Gastrocnemius medialis (tissue), 4 donors: Measurements from ENCODE around the gene XIRP1. TPM values are rescaled to one million over a fixed set of nuclear protein-coding genes. Genes with fewer than 3 reads are reported as not detected.

Experiments
- ATAC-seq, 2 donors: fragments of 150-250 bp; one replicate each; pipeline ENCODE4 v1.9.1; 2016
- DNase-seq, 2 donors: peaks; one replicate each; pipeline ENCODE4 v3.0.0-alpha.2; 2019
- H3K27ac ChIP-seq, 4 donors: fragments of 200-600 bp; sonication (generic); 1 replicate in 1 of 4; 2 replicates in 3 of 4; pipeline ENCODE4 v1.5.1; 2016 to 2018; ENCODE audit warnings: mild to moderate bottlenecking in 2 of 4, moderate library complexity in 1 of 4
- H3K27me3 ChIP-seq, 3 donors: fragments of 200-600 bp; sonication (generic) in 2 of 3; 1 replicate in 1 of 3; 2 replicates in 2 of 3; pipeline versions ENCODE4 v1.5.1 to v1.6.0; 2016 to 2019; ENCODE audit warnings: mild to moderate bottlenecking in 1 of 3, moderate library complexity in 1 of 3
- H3K36me3 ChIP-seq, 2 donors: fragments of 200-600 bp; sonication (generic) in 1 of 2; one replicate each; pipeline ENCODE4 v1.5.1; 2017 to 2018
- H3K4me1 ChIP-seq, 2 donors: fragments of 200-600 bp; sonication (generic) in 1 of 2; one replicate each; pipeline ENCODE4 v1.5.1; 2016 to 2017; ENCODE audit warnings: mild to moderate bottlenecking in 2 of 2
- H3K4me3 ChIP-seq, 4 donors: fragments of 200-600 bp; sonication (generic) in 3 of 4; 1 replicate in 1 of 4; 2 replicates in 3 of 4; pipeline ENCODE4 v1.5.1; 2016 to 2019; ENCODE audit warnings: mild to moderate bottlenecking in 2 of 4
- H3K9me3 ChIP-seq, 3 donors: fragments of 200-600 bp; sonication (generic) in 2 of 3; 1 replicate in 1 of 3; 2 replicates in 2 of 3; pipeline ENCODE4 v1.5.1; 2016 to 2019
- POLR2A ChIP-seq, 2 donors: fragments of 450-650 bp; IDR thresholded peaks; one replicate each; pipeline ENCODE4 v1.6.1; 2017; ENCODE audit warnings: antibody characterized with exemption in 2 of 2, mild to moderate bottlenecking in 2 of 2, moderate library complexity in 2 of 2
- in situ Hi-C, 4 donors: fragments of 200-750 bp; cut with MboI; loops; one replicate each; pipeline versions ENCODE4 v1.15.0 to v1.8.0; 2017; ENCODE audit warnings: low sequenced_read_pairs in 4 of 4
- intact Hi-C: fragments of 100-400 bp; cut with DNase I; formaldehyde crosslinking; loops from one replicate; pipeline ENCODE4 v1.15.1; 2023; ENCODE audit warnings: low total_unique reads
- total RNA-seq, 4 donors: library from RNA; depleted of rRNA; stranded (reverse); fragments of >200 nt; gene quantifications; one replicate each; pipeline versions ENCODE4 v1.1.0 to v1.2.3, GENCODE V29; 2016
- TF ChIP-seq, protein P1 (sequence below), 5 experiments: fragments of 450-650 bp in 3 of 5; fragments of 200-600 bp in 2 of 5; sonication (generic) in 2 of 5; IDR thresholded peaks in 4 of 5; conservative IDR thresholded peaks in 1 of 5; 1 replicate in 4 of 5; 2 replicates in 1 of 5; pipeline ENCODE4 v1.5.1; 2016 to 2019; ENCODE audit warnings: antibody characterized with exemption in 5 of 5, mild to moderate bottlenecking in 3 of 5, moderate library complexity in 3 of 5

The XIRP1 gene
- total RNA-seq, 4 donors from 2014 or later = 52.4 to 329 (median 128) TPM

DNA sequence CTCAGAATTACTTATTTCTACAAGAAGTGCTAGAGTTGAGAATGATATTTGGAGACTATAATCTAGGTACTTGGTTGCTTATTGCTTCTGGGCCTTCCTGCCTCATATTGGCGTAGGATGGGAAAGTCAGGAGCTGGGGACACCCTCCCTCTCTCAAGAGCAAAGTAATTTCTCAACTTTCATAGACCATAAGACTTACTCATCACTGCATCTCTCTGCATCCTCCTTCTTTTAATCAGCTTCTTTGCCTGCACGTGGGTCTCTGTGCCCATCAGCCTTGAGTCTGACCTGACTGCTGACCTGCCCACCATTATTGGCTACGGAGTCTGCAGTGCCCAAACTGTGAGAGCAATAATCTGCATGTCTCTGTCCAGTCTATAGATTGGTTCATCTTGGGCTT, 27.3 kb upstream of the XIRP1 start:
- intact Hi-C loops (no loop called here), in situ Hi-C loops (loop anchor here in 1 of 4 donors (10.0 kb wide), 1 partner anchor 45 kb away; no protein-coding TSS in a partner anchor)
- Histone ChIP-seq H3K36me3 (no peaks in the 10 kb centered on the region), H3K9me3 (no peaks in the 10 kb centered on the region), H3K4me1 (no peaks in the 10 kb centered on the region), H3K27me3 (no peaks in the 10 kb centered on the region), H3K27ac (no peak overlapping the region), H3K4me3 (no peak overlapping the region)
- DNase-seq (no peak), ATAC-seq (no peak)
- TF ChIP-seq POLR2A (IDR thresholded peaks at IDR 0.05) = no peak
- TF ChIP-seq, protein P1, sequence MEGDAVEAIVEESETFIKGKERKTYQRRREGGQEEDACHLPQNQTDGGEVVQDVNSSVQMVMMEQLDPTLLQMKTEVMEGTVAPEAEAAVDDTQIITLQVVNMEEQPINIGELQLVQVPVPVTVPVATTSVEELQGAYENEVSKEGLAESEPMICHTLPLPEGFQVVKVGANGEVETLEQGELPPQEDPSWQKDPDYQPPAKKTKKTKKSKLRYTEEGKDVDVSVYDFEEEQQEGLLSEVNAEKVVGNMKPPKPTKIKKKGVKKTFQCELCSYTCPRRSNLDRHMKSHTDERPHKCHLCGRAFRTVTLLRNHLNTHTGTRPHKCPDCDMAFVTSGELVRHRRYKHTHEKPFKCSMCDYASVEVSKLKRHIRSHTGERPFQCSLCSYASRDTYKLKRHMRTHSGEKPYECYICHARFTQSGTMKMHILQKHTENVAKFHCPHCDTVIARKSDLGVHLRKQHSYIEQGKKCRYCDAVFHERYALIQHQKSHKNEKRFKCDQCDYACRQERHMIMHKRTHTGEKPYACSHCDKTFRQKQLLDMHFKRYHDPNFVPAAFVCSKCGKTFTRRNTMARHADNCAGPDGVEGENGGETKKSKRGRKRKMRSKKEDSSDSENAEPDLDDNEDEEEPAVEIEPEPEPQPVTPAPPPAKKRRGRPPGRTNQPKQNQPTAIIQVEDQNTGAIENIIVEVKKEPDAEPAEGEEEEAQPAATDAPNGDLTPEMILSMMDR (IDR thresholded peaks at IDR 0.05 in 4 of 5, conservative IDR thresholded peaks at IDR 0.05 in 1 of 5) = no peak

DNA sequence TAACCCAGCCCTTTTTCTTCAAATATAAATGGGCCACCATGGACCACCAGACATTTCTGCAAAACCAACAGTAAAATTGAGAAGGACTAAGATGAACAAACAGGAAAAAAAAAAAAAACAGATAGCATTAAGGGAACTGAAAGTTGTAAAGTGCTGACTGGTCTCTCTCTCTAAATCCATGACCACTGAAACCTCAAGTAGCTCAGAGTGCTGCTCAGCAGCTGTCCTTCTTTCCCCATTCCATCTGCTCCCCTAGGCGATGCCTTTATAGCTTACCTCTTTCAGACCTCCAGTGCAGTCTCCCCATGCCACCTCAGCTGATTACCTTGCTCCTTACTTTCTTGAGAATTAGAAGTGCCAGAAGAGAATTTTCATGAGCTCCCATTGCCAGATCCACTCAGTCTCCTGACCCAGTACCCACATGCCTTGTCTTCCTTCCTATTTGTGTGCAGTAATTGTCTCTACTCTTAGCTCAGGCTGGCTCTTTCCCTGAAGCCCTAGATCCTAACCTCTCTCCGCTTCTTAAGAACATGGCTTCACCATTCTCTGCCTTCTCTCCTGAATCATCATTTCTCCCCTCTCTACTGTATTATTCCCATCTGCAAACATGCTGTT, 23.9 kb upstream of the XIRP1 start:
- intact Hi-C loops = no loop called here
- no peaks in the 10 kb centered on the region for H3K4me1 ChIP-seq
- H3K9me3 ChIP-seq = no peaks in the 10 kb centered on the region
- no peaks in the 10 kb centered on the region for H3K36me3 ChIP-seq
- DNase-seq (no peak), ATAC-seq (no peak)
- no peak overlapping the region for H3K4me3 ChIP-seq
- H3K27ac ChIP-seq = no peak overlapping the region
- TF ChIP-seq, protein P1 (IDR thresholded peaks at IDR 0.05 in 4 of 5, conservative IDR thresholded peaks at IDR 0.05 in 1 of 5) = no peak
- no peak for TF ChIP-seq POLR2A (IDR thresholded peaks at IDR 0.05)
- no peaks in the 10 kb centered on the region for H3K27me3 ChIP-seq
- in situ Hi-C loops = loop anchor here in 1 of 4 donors (10.0 kb wide), 1 partner anchor 49 kb away; no protein-coding TSS in a partner anchor

DNA sequence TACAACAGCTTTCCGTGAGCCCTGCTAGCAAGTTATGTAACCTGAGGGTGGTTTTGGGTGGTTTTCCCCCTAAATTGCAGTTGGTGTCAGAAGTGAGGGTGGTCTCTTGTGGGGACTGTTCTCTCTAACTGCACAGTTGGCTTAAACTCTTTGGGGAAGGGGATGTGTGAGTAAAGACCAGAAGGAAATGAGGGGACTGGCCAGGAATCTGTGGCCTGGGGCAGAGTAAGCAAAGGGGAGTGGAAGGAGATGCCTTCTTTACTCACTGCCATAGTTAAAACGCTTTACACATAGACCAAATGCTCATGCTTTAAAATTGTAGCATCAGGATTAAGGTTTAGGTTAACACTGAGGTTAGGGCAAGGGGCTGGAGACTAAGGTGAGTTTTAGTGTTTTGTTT, 21.2 kb upstream of the XIRP1 start:
- intact Hi-C loops = no loop called here
- H3K36me3 ChIP-seq = no peaks in the 10 kb centered on the region
- TF ChIP-seq, protein P1 (IDR thresholded peaks at IDR 0.05 in 4 of 5, conservative IDR thresholded peaks at IDR 0.05 in 1 of 5) = no peak
- no peak for TF ChIP-seq POLR2A (IDR thresholded peaks at IDR 0.05)
- no peak for DNase-seq
- in situ Hi-C loops = loop anchor here in 1 of 4 donors (10.0 kb wide), 1 partner anchor 51 kb away; no protein-coding TSS in a partner anchor
- H3K4me3 ChIP-seq = no peak overlapping the region
- H3K27ac ChIP-seq = no peak overlapping the region
- no peaks in the 10 kb centered on the region for H3K9me3 ChIP-seq
- peaks cover 0 to 3% of the 10 kb centered on the region in 2 donors for H3K4me1 ChIP-seq
- H3K27me3 ChIP-seq = no peaks in the 10 kb centered on the region
- ATAC-seq = no peak

DNA sequence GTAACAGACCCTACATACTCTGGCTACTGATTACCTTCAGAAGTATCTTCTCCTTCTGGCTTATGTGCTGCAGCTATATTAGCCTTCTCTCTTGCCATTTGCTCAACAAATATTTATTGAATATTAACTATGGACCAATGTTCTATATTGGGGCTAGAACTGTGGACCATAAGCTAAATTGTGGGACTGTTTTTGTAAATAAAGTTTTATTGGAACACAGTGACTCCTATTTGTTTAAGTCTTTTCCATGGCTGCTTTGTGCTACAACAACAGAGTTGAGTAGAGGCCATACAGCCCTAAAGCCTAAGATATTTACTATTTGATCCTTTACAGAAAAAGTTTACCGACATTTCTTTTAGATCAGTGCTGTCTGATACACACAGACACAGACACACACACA, 20.3 kb upstream of the XIRP1 start:
- ATAC-seq = no peak
- in situ Hi-C loops (loop anchor here in 1 of 4 donors (10.0 kb wide), 1 partner anchor 52 kb away; no protein-coding TSS in a partner anchor), intact Hi-C loops (no loop called here)

More for the DNA sequence above, 20.3 kb upstream of the XIRP1 start:
- no peak for DNase-seq
- no peaks in the 10 kb centered on the region for H3K36me3 ChIP-seq
- peaks cover 7 to 12% of the 10 kb centered on the region in 2 donors for H3K4me1 ChIP-seq
- no peak overlapping the region for H3K27ac ChIP-seq
- no peaks in the 10 kb centered on the region for H3K9me3 ChIP-seq
- TF ChIP-seq, protein P1 (IDR thresholded peaks at IDR 0.05 in 4 of 5, conservative IDR thresholded peaks at IDR 0.05 in 1 of 5) = no peak
- TF ChIP-seq POLR2A (IDR thresholded peaks at IDR 0.05) = no peak
- H3K4me3 ChIP-seq = no peak overlapping the region
- no peaks in the 10 kb centered on the region for H3K27me3 ChIP-seq
